ENCODE measurements around the gene MEGF11. TPM values are rescaled to one million over a fixed set of nuclear protein-coding genes. Genes with fewer than 3 reads are reported as not detected.

The MEGF11 gene
- polyA plus RNA-seq, 1 of the 3 experiments (the other 2 are of a cell fraction) = not detected

GRCh38 chr15:66114863-66115425, 138.6 kb downstream of the MEGF11 start:
- Histone ChIP-seq H3K4me3 (ENCODE audit: low read depth in 2 of 2, low read length in 1 of 2) (no peak overlapping the region), H2AFZ (ENCODE audit: low read depth) (no peak overlapping the region), H4K20me1 (ENCODE audit: insufficient read depth) (no peaks in the 10 kb centered on the region), H3K36me3 (replicated peaks in 1 of 2; ENCODE audit: control insufficient read depth in 1 of 2, insufficient read depth in 2 of 2, low read length in 1 of 2) (no peaks in the 10 kb centered on the region), H3K27ac (ENCODE audit: low read depth in 2 of 2, low read length in 1 of 2) (no peak overlapping the region), H3F3A (replicated peaks; ENCODE audit: insufficient read depth) (no peaks in the 10 kb centered on the region), H3K9me2 (no peaks in the 10 kb centered on the region), H3K9ac (no peak overlapping the region), H3K4me2 (no peak overlapping the region), H3K27me3 (ENCODE audit: insufficient read depth) (peaks cover 30% of the 10 kb centered on the region), H3K79me2 (ENCODE audit: insufficient read depth) (no peaks in the 10 kb centered on the region), H3K4me1 (ENCODE audit: control insufficient read depth in 1 of 2, insufficient read depth in 2 of 2, low read depth in 1 of 2, low read length in 1 of 2) (no peaks in the 10 kb centered on the region; a peak in 1 of 4 replicates), H3K9me3 (no peaks in the 10 kb centered on the region)
- POLR2A ChIA-PET = no interaction called here
- no peak for DNase-seq
- TF ChIP-seq RXRA (IDR thresholded peaks at IDR 0.05; ENCODE audit: borderline replicate concordance, low read depth) (no peak), CTCF (IDR thresholded peaks at IDR 0.05) (no peak), TAF1 (IDR thresholded peaks at IDR 0.05; ENCODE audit: borderline replicate concordance, low read depth, low read length) (no peak), FOXJ3 (CRISPR knock-in tag; IDR thresholded peaks at IDR 0.05) (no peak), MXI1 (IDR thresholded peaks at IDR 0.05; ENCODE audit: low read depth, low read length) (no peak), RCOR1 (IDR thresholded peaks at IDR 0.05; ENCODE audit: low read length) (no peak), TCF12 (IDR thresholded peaks at IDR 0.05) (no peak), CHD2 (IDR thresholded peaks at IDR 0.05; ENCODE audit: low read length, partially characterized antibody) (no peak), RFX5 (IDR thresholded peaks at IDR 0.05; ENCODE audit: low read length) (no peak), RAD21 (IDR thresholded peaks at IDR 0.05; ENCODE audit: low read length) (no peak), GATA2 (CRISPR knock-in tag; IDR thresholded peaks at IDR 0.05) (no peak), YY1 (IDR thresholded peaks at IDR 0.05; ENCODE audit: low read depth) (no peak), POLR2AphosphoS5 (IDR thresholded peaks at IDR 0.05; ENCODE audit: low read depth, low read length) (no peak), USF2 (IDR thresholded peaks at IDR 0.05; ENCODE audit: borderline replicate concordance, low read depth, low read length) (no peak), MAX (IDR thresholded peaks at IDR 0.05; ENCODE audit: low read depth) (no peak), NFIC (IDR thresholded peaks at IDR 0.05; ENCODE audit: borderline replicate concordance) (no peak), TEAD4 (IDR thresholded peaks at IDR 0.05; ENCODE audit: borderline replicate concordance, insufficient read depth) (no peak), GABPA (IDR thresholded peaks at IDR 0.05; ENCODE audit: low read depth) (no peak)
- CTCF ChIA-PET = interaction anchor here (1.0 to 1.4 kb wide), 3 partner anchors 12 to 17 kb away, joined by 3 read pairs; no protein-coding TSS in a partner anchor
- 63% methylated on average over 8 of the region's 8 CpGs for WGBS (ENCODE audit: low lambda C conversion rate)
